GM12873 (cell line): Measurements from ENCODE around the gene STAMBP.

ENCODE experiments used
- TF ChIP-seq, protein P1 (sequence below): IDR thresholded peaks from 2 replicates; pipeline ENCODE4 v1.5.1; 2012; ENCODE audit warnings: low read depth, mild to moderate bottlenecking, moderate library complexity, low read length, control low read depth; ENCODE audit not compliant: insufficient read depth; ENCODE audit errors: missing control alignments

The STAMBP gene

GRCh38 chr2:73907840-73908452 is 79.2 kb downstream of the STAMBP start:
- TF ChIP-seq, protein P1, sequence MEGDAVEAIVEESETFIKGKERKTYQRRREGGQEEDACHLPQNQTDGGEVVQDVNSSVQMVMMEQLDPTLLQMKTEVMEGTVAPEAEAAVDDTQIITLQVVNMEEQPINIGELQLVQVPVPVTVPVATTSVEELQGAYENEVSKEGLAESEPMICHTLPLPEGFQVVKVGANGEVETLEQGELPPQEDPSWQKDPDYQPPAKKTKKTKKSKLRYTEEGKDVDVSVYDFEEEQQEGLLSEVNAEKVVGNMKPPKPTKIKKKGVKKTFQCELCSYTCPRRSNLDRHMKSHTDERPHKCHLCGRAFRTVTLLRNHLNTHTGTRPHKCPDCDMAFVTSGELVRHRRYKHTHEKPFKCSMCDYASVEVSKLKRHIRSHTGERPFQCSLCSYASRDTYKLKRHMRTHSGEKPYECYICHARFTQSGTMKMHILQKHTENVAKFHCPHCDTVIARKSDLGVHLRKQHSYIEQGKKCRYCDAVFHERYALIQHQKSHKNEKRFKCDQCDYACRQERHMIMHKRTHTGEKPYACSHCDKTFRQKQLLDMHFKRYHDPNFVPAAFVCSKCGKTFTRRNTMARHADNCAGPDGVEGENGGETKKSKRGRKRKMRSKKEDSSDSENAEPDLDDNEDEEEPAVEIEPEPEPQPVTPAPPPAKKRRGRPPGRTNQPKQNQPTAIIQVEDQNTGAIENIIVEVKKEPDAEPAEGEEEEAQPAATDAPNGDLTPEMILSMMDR = peak; percentile 75

DNA sequence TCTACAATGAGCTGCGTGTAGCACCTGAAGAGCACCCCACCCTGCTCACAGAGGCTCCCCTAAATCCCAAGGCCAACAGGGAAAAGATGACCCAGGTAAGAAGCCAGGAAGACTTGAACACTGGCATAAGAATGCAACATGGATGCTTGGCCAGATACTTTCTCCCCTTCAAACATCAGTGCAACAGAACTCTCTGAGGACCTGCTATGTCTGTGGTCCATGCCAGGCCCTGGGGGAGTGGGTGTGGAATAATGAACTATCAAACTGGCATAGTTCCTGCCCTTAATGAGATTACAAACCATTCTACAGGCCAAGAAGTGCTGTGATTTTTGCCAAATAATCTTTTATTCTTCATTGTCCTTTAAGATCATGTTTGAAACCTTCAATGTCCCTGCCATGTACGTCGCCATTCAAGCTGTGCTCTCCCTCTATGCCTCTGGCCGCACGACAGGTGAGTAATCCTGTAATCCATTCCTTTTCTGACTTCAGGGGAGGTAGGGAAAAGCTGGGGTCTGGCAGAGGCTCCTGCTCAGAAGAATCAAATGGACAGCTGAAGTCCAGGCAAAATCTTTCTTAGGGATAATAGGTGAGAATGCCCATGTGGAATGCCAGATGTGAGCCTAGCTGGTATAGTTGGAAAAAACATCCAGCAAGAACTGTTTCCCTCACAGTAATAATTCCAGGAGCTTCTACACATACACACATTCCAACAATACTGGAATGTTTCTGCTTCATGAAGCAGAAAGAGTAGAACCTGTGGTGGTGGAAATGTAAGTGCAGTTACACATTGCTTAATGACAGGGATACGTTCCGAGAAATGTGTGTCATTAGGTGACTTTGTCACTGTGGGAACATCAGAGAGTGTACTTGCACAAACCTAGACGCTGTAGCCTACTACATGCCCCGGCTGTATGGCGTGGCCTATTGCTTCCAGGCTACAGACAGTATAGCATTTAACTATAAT is 80.2 kb downstream of the STAMBP start:
- TF ChIP-seq, protein P1 = no peak

GRCh38 chr2:73910873-73911547 is 82.2 kb downstream of the STAMBP start:
- TF ChIP-seq, protein P1 = no peak

DNA sequence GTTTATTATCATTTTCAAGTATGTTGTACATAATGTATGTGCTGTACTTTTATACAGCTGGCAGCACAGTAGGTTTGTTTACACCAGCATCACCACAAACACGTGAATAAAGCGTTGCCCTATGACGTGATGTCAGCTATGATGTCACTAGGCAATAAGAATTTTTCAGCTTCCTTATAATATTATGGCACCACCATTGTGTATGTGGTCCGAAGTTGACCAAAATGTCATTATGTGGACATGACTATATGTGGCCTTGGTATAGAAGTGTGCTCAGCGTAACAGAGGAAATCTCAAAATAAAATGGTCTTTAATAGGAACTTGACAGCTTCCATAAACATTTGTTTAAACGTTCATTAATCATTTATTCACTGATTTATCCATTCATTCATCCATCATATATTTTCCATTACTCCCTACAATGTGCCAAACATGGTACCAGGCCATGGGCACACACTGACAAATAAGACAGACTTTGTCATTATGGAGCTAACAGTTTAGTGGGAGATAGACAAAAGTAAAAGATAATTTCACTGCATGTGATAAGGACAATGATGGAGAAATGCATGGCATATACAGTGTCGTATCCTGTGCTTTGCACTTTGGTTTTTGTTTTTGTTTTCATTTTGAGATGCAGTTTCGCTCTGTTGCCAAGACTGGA is 82.9 kb downstream of the STAMBP start:
- TF ChIP-seq, protein P1 = no peak

- TF ChIP-seq, protein P1 = no peak
Observed at GRCh38 chr2:73913414-73914054, 84.8 kb downstream of the STAMBP start.

DNA sequence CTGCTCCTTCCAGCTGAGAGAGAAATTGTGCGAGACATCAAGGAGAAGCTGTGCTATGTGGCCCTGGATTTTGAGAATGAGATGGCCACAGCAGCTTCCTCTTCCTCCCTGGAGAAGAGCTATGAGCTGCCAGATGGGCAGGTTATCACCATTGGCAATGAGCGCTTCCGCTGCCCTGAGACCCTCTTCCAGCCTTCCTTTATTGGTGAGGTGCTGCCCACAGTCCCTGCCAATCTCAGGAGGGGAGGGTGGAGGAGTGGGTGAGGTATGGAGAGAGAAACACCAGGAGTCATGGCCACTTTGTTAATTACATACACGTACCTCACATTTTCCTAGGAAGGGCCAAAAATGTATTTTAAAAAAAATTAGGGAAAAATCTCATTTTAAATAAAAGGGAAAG is 85.9 kb downstream of the STAMBP start:
- TF ChIP-seq, protein P1 = no peak
